Measurements from ENCODE around the gene SLC8A3. TPM values are rescaled to one million over a fixed set of nuclear protein-coding genes. Genes with fewer than 3 reads are reported as not detected.

SLC8A3 gene
- total RNA-seq, 2 donors from 2014 or later = 0.40 TPM

DNA sequence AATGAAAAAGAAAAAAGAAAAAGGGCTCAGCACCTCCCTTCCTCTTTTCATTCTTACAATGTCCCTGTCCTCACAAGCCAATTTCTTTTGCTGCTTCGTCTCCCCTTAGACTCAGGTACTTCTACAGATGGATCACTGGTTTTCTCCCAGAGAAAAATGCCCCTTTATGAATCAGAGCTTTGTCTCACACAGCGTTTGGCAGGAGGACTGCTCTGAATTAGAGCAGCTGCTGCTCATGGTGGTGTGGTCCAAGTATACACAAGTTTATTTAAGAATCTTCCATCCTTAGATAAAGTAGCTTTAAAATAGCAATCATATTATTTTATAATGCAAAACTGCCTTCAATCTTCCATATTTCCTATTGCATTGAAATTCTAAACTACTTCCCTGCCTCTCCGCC is 80.3 kb downstream of the SLC8A3 start:
- DNase-seq = no peak
- Histone ChIP-seq H3K9ac (ENCODE audit: low read depth in 2 of 2, low read length in 2 of 2) (no peak overlapping the region), H3K4me3 (no peak overlapping the region), H3K27me3 (no peaks in the 10 kb centered on the region), H3K9me3 (no peaks in the 10 kb centered on the region), H3K36me3 (no peaks in the 10 kb centered on the region), H3K4me1 (no peaks in the 10 kb centered on the region), H3K27ac (no peak overlapping the region)
- intact Hi-C loops (cut with DNase I) = no loop called here
- TF ChIP-seq, protein P1, sequence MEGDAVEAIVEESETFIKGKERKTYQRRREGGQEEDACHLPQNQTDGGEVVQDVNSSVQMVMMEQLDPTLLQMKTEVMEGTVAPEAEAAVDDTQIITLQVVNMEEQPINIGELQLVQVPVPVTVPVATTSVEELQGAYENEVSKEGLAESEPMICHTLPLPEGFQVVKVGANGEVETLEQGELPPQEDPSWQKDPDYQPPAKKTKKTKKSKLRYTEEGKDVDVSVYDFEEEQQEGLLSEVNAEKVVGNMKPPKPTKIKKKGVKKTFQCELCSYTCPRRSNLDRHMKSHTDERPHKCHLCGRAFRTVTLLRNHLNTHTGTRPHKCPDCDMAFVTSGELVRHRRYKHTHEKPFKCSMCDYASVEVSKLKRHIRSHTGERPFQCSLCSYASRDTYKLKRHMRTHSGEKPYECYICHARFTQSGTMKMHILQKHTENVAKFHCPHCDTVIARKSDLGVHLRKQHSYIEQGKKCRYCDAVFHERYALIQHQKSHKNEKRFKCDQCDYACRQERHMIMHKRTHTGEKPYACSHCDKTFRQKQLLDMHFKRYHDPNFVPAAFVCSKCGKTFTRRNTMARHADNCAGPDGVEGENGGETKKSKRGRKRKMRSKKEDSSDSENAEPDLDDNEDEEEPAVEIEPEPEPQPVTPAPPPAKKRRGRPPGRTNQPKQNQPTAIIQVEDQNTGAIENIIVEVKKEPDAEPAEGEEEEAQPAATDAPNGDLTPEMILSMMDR (IDR thresholded peaks at IDR 0.05) = no peak

DNA sequence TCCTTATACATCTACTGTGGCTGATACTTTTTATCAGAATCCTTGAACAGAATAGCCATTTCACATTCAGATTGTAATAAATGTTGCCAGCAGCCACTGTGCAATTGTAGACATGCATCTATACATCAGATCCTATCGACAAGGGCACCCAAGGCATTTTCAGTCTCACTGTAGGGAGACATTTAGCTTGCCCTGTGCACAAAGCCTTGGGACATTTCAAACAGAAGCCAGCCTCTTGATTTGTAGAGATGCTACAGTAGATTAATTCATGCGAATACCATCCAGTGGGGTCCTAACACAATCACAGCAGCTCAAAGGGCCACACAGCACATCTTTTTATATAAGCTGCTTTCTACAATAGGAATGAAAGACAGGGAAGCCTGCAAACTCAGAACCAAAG is 81.4 kb downstream of the SLC8A3 start:
- intact Hi-C loops (cut with DNase I) = no loop called here
- TF ChIP-seq, protein P1 (IDR thresholded peaks at IDR 0.05) = no peak
- H3K9ac ChIP-seq (ENCODE audit: low read depth in 2 of 2, low read length in 2 of 2) = no peak overlapping the region
- H3K27me3 ChIP-seq = no peaks in the 10 kb centered on the region
- H3K36me3 ChIP-seq = no peaks in the 10 kb centered on the region
- no peak overlapping the region for H3K27ac ChIP-seq
- H3K4me1 ChIP-seq = no peaks in the 10 kb centered on the region
- DNase-seq = no peak
- no peak overlapping the region for H3K4me3 ChIP-seq
- no peaks in the 10 kb centered on the region for H3K9me3 ChIP-seq

GRCh38 chr14:70100071-70100470 is 88.7 kb downstream of the SLC8A3 start:
- H3K4me1 ChIP-seq = no peaks in the 10 kb centered on the region
- DNase-seq = no peak
- no peaks in the 10 kb centered on the region for H3K36me3 ChIP-seq
- no peak overlapping the region for H3K27ac ChIP-seq
- H3K4me3 ChIP-seq = no peak overlapping the region
- TF ChIP-seq, protein P1 (IDR thresholded peaks at IDR 0.05) = no peak
- no peaks in the 10 kb centered on the region for H3K9me3 ChIP-seq
- intact Hi-C loops (cut with DNase I) = no loop called here
- no peaks in the 10 kb centered on the region for H3K27me3 ChIP-seq
- H3K9ac ChIP-seq (ENCODE audit: low read depth in 2 of 2, low read length in 2 of 2) = no peak overlapping the region

GRCh38 chr14:70098250-70098809 is 90.4 kb downstream of the SLC8A3 start:
- H3K27me3 ChIP-seq = no peaks in the 10 kb centered on the region
- intact Hi-C loops (cut with DNase I) = no loop called here
- H3K4me3 ChIP-seq = no peak overlapping the region
- H3K4me1 ChIP-seq = no peaks in the 10 kb centered on the region
- TF ChIP-seq, protein P1 (IDR thresholded peaks at IDR 0.05) = no peak
- no peak for DNase-seq
- H3K36me3 ChIP-seq = no peaks in the 10 kb centered on the region
- no peak overlapping the region for H3K9ac ChIP-seq (ENCODE audit: low read depth in 2 of 2, low read length in 2 of 2)
- H3K9me3 ChIP-seq = no peaks in the 10 kb centered on the region
- H3K27ac ChIP-seq = no peak overlapping the region

- Histone ChIP-seq H3K4me1 (no peaks in the 10 kb centered on the region), H3K36me3 (no peaks in the 10 kb centered on the region), H3K9me3 (no peaks in the 10 kb centered on the region), H3K4me3 (no peak overlapping the region), H3K27me3 (no peaks in the 10 kb centered on the region), H3K27ac (no peak overlapping the region), H3K9ac (ENCODE audit: low read depth in 2 of 2, low read length in 2 of 2) (no peak overlapping the region)
- TF ChIP-seq, protein P1 (IDR thresholded peaks at IDR 0.05) = no peak
- intact Hi-C loops (cut with DNase I) = no loop called here
- no peak for DNase-seq
These were observed 91.0 kb downstream of the SLC8A3 start for GRCh38 chr14:70097576-70098249.
